Measurements from ENCODE around the gene CPLX1.

DNA sequence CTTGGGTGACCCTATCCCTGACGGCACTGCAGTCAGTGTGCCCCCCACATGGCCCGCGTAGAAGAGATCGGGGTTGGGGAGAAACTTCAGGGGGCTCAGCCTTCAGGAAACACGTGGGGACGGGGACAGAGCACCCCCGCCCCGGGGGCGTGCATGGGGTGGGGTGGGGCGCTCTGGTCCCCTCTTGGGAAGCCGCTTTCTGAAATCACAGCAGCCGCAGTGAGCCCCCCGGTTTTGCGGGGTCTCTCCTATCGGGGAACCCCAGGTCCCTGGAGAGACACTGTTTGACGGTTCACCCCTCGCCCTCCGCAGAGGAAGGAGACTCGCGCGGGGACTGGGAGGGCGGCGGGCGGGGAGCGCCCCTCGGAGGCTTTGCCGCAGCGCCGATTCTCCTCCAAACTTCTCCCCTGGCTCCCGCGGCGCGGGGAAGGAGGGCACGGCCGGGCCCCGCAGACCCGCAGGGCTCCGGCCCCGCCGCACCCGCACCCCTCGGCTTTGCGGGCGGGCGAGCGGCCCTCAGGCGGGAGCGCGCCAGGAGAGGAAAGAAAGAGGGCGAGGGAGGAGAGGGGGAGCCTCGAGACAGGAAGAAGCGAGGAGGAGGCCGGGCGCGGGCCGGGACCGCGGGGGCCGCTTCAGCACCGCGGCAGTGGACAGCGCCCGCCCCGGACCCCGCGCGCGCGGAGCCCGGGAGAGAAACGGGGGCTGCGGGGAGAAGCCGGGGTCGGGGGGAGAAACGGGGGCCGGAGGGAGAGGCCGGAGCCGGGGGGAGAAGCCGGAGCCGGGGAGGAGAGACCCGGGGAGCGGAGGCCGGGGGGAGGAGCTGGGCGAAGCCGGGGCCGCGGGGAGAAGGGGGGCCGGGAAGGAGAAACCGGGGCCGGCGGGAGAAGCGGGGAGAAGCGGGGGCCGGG, 612 bp downstream of the CPLX1 start:
- TF ChIP-seq ZNF274 (IDR thresholded peaks at IDR 0.05; ENCODE audit: low read depth, low read length) (no peak), YY1 (IDR thresholded peaks at IDR 0.05; ENCODE audit: extremely low read depth, insufficient replicate concordance, low read depth, low read length) (no peak), POLR2AphosphoS5 (IDR thresholded peaks at IDR 0.05; ENCODE audit: low read depth, low read length) (no peak), SP1 (IDR thresholded peaks at IDR 0.05; ENCODE audit: low read depth) (no peak), EGR1 (IDR thresholded peaks at IDR 0.05; ENCODE audit: low read depth) (no peak), POLR2A (IDR thresholded peaks at IDR 0.05; ENCODE audit: borderline replicate concordance, extremely low read depth, insufficient read depth, insufficient read length) (no peak), EZH2 (IDR thresholded peaks at IDR 0.05) (no peak), SIN3A (IDR thresholded peaks at IDR 0.05; ENCODE audit: low read depth) (no peak), JUND (IDR thresholded peaks at IDR 0.05) (no peak)
- TF ChIP-seq, protein P1, sequence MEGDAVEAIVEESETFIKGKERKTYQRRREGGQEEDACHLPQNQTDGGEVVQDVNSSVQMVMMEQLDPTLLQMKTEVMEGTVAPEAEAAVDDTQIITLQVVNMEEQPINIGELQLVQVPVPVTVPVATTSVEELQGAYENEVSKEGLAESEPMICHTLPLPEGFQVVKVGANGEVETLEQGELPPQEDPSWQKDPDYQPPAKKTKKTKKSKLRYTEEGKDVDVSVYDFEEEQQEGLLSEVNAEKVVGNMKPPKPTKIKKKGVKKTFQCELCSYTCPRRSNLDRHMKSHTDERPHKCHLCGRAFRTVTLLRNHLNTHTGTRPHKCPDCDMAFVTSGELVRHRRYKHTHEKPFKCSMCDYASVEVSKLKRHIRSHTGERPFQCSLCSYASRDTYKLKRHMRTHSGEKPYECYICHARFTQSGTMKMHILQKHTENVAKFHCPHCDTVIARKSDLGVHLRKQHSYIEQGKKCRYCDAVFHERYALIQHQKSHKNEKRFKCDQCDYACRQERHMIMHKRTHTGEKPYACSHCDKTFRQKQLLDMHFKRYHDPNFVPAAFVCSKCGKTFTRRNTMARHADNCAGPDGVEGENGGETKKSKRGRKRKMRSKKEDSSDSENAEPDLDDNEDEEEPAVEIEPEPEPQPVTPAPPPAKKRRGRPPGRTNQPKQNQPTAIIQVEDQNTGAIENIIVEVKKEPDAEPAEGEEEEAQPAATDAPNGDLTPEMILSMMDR (IDR thresholded peaks at IDR 0.05 in 2 of 3, conservative IDR thresholded peaks at IDR 0.05 in 1 of 3; ENCODE audit: borderline replicate concordance in 1 of 3, insufficient read depth in 1 of 3, low read depth in 2 of 3, low read length in 2 of 3): no peak
